Activated CD8-positive, alpha-beta memory T cell treated with anti-CD3 and anti-CD28 coated beads, Interleukin-2, amount 50 U/mL, for 24 hours (primary cell): ENCODE data around the gene MCF2L.

ENCODE experiments used
- DNase-seq: peaks from one replicate; pipeline ENCODE4 v3.0.0-alpha.2; 2020; ENCODE audit errors: extremely low read depth

The MCF2L gene

DNA sequence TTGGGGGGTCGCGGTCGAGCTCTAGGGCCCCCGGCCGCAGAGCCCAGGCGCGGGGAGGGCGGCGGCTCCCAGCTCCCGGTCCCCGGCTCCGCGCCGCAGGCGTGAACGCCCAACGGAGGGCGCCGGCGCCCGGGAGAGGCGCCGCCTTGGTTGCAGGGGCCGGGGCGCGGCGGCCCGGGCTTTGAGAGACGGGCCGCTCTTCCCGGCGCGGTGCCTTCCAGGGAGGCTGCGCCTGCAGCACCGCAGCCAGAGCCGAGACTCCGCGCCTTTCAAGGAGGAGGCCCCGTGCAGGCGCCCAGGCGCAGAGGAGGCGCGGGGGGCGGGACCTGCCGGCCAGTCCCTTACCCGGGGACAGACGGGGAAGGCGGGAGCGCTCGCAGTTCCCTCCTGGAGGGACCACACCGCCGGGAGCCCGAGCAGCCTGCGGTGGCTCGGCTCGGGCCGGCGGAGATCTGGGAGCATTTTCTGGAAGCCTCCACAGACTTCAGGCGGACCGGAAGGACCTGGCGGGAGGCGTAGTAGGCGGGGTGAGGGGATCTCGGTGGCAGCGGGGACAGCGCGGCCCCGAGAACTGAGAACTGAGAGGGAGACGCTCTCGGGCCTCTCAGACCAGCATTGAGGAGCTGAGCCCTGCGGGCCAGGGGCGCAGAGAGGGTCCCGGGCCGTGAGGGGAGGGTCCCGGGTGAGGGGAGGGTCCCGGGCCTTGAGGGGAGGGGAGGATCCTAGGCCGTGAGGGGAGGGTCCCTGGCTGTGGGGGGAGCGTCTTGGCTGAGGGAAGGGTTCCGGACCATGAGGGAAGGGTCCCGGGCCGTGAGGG is 25.5 kb upstream of the MCF2L start:
- no peak for DNase-seq

DNA sequence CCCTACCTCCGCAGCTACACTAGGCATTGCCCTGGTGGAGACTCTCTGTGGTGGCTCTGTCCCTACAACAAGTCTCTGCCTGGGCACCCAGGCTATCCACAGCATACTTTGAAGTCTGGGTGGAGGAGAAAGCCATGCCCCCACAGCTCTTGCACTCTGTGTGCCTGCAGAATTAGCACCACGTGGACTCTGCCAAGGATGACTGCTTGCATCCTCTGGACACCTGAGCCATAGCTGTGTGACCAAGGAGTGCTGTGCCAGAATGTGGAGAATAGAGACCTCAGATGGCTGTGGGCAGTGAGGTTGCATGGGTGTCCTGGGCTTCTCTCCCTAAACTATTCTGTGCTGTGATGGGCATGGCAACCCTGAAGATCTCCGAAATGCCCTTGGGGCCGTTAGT is 21.2 kb upstream of the MCF2L start:
- no peak for DNase-seq

DNA sequence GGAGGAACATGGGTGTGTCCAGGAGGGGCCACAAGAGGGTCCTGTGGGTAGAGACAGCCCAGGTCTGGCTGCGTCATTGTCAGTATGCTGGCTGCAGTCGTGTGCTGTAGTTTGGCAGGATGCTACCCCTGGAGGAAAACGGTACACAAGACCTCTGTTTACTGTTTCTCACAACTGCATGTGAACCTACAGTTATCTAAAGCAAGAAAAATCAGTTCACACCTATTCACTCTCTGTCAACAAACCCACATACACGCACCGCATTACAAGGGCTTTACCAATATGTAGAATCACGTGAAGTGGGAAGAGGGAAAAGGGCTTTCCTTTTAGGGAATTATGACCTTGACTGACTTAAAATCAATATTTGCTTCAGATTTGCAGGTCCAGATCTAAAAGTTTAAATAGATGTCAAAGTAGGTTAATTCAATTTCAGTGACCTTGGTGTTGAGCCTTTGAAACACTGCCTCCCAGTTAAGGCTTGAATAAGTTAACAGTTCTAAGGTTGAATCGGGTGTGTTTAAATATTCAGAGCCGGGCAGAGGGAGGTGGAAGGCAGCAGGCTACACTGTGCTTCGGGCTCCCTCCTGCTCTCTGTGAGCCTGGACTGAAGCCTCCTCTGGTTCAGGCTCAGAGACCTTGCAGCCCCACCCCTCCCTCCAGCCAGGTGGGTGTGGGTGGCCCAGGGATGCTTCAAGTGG is 17.2 kb upstream of the MCF2L start:
- DNase-seq, result no peak

GRCh38 chr13:112952759-112953551 is 16.1 kb upstream of the MCF2L start:
- DNase-seq, result no peak

GRCh38 chr13:112953591-112954487 is 15.2 kb upstream of the MCF2L start:
- no peak for DNase-seq

DNA sequence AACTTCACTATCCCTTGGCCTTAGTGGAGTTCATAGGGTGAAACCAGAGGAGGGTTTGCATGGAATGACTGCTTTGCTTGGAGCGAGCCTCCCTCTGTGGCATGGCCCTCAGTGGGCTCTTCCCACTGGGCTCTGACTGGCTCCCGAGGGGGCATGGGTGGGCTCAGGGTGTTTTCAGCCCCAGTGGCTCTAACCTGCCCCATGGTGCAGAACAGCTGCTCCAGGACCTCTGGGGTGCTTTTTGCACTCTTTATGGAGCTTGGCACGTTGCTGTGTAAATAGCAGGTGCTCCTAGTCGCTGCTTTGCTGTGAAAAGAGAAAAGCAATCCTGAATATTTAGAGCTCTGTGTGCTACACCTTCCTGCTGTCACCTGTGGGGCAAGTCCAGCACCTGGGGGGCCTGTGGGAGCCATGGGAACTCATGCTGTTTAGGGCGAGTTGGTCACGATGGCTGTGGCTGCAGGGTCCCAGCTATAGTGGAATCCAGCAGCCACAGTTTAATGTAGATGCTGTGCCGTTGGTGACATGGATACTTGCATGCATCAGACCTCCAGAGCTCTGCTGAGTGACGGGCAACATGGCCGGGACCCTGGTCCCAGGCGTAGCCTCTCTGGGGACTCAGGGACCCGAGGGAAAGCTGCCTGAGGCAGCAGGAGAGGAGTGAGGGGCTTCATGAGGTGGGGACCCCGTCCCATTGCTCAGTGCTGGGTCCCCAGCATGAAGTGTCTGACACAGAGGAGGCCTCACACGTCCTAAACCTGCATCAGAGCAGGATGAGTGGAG is 14.3 kb upstream of the MCF2L start:
- DNase-seq, result no peak

GRCh38 chr13:112955271-112955937 is 13.6 kb upstream of the MCF2L start:
- no peak for DNase-seq

DNA sequence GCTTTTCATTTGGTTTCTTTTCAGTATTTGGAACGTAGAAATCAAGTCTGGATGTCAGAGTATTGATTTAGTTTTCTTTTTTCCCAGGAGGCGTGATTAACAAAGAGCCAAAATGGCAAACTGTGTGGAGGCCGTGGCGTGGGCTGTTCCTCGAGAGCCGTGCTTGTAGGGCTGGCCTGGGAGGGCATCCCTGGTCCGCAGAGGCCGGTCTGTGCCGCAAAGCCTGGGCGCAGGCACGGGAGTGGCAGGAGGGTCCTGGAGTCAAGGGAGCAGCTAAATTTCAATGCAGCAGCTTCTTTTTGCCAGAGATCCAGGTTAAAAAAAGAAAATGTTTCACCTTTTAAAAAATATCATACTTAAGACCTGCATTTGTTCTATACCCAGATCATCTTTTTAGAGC is 13.1 kb upstream of the MCF2L start:
- DNase-seq, result no peak

GRCh38 chr13:112956571-112957294 is 12.3 kb upstream of the MCF2L start:
- no peak for DNase-seq

- DNase-seq, result no peak
Observed at GRCh38 chr13:112957295-112957677, 11.7 kb upstream of the MCF2L start.

- no peak for DNase-seq
Observed at GRCh38 chr13:112958127-112958989, 10.7 kb upstream of the MCF2L start.

DNA sequence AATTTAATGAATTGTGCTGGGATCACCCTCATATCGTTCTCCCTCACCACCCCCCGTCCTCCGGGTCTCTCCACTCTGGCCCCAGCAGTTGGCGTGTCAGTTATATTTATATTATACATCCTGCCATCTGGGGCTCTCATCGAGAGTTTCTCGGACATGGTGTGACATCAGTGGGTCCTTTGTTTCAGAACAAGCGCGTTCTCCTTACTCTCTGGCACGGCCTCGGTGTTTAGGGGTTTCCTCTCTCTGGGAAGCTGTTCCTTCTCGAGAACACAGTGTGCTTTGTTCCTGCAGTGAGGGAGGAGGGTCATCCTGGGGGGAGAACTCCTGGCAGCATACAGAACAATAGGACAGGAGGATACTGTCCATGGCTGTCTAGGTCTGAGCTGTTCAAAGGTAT is 9.8 kb upstream of the MCF2L start:
- DNase-seq, result no peak

GRCh38 chr13:112959701-112960542 is 9.1 kb upstream of the MCF2L start:
- DNase-seq, result no peak

DNA sequence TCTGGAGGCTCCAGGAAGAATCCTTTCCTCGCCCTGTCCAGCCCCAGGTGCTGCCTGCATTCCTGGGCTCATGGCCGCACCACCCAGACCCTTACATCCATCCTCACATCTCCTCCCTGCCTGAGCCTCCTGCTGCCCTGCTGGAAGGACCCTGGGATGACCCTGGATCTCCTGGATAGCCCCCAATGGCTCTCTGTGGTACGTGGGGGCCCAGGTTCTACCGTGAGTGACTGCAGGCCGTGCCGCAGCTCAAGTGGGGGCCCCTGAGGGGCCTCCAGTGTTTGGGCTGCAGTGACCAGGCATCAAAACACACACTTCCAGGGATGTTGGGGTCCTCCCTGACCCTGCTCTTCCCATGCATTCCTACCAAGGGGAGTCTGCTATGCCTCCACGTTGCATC is 8.3 kb upstream of the MCF2L start:
- no peak for DNase-seq

GRCh38 chr13:112961457-112962369 is 7.3 kb upstream of the MCF2L start:
- DNase-seq, result no peak

GRCh38 chr13:112962396-112962795 is 6.6 kb upstream of the MCF2L start:
- DNase-seq, result no peak
